ENCODE data around the gene RBFOX2. TPM values are rescaled to one million over a fixed set of nuclear protein-coding genes. Genes with fewer than 3 reads are reported as not detected.

Gene RBFOX2
- total RNA-seq, 2 experiments from 2014 or later = 54.3 to 78.7 TPM

- H3K9me2 ChIP-seq (ENCODE audit: insufficient read depth, low read length) = no peaks in the 10 kb centered on the region
- CTCF ChIA-PET (ENCODE audit: unreplicated experiment) = no interaction called here
- H3K79me2 ChIP-seq (ENCODE audit: insufficient read depth, low read depth, low read length) = peaks cover 14% of the 10 kb centered on the region
Observed at GRCh38 chr22:35997438-35997837, 31.2 kb downstream of the RBFOX2 start.

GRCh38 chr22:35996596-35996995, 32.0 kb downstream of the RBFOX2 start:
- BruUV-seq (replicated peaks) = no TSS peak
- intact Hi-C loops (cut with micrococcal nuclease; ENCODE audit: unreplicated experiment) = no loop called here
- H3K27ac ChIP-seq (ENCODE audit: low read depth, low read length, poor library complexity, severe bottlenecking) = no peak overlapping the region
- no peak for DNase-seq (ENCODE audit: low spot score)
- no peak overlapping the region for H2AFZ ChIP-seq (ENCODE audit: low read length)
- ChIA-PET POLR2A (interaction anchor here (0.7 to 0.8 kb wide), 3 partner anchors 30 to 34 kb away, joined by 3 to 4 read pairs (median 4); no protein-coding TSS in a partner anchor), CTCF (ENCODE audit: unreplicated experiment) (no interaction called here)
- TF ChIP-seq CTCF (conservative IDR thresholded peaks at IDR 0.05; ENCODE audit: low read length) (no peak), EZH2phosphoT487 (IDR thresholded peaks at IDR 0.05; ENCODE audit: borderline replicate concordance, low read depth, low read length) (no peak)
- H3K9me3 ChIP-seq (ENCODE audit: low read length) = no peaks in the 10 kb centered on the region
- peaks cover 2% of the 10 kb centered on the region for H3K4me1 ChIP-seq (ENCODE audit: insufficient read depth, low read length, poor library complexity, severe bottlenecking)
- H3K4me3 ChIP-seq (ENCODE audit: low read depth, low read length, poor library complexity, severe bottlenecking) = no peak overlapping the region
- no peaks in the 10 kb centered on the region for H3K9me2 ChIP-seq (ENCODE audit: insufficient read depth, low read length)
- H4K20me1 ChIP-seq (ENCODE audit: insufficient read depth, low read length) = no peaks in the 10 kb centered on the region
- no peak overlapping the region for H3K4me2 ChIP-seq (ENCODE audit: low read length)
- H3K36me3 ChIP-seq (ENCODE audit: insufficient read depth, low read length) = peaks cover 21% of the 10 kb centered on the region; the same call in 1 of the 2 replicates
- H3K79me2 ChIP-seq (ENCODE audit: insufficient read depth, low read depth, low read length) = peaks cover 14% of the 10 kb centered on the region

More at GRCh38 chr22:35997438-35997837, 31.2 kb downstream of the RBFOX2 start:
- Histone ChIP-seq H4K20me1 (ENCODE audit: insufficient read depth, low read length) (no peaks in the 10 kb centered on the region), H2AFZ (ENCODE audit: low read length) (no peak overlapping the region), H3K9me3 (ENCODE audit: low read length) (no peaks in the 10 kb centered on the region), H3K27ac (ENCODE audit: low read depth, low read length, poor library complexity, severe bottlenecking) (no peak overlapping the region), H3K4me1 (ENCODE audit: insufficient read depth, low read length, poor library complexity, severe bottlenecking) (peaks cover 2% of the 10 kb centered on the region), H3K36me3 (ENCODE audit: insufficient read depth, low read length) (peaks cover 21% of the 10 kb centered on the region; the same call in 1 of the 2 replicates), H3K4me2 (ENCODE audit: low read length) (no peak overlapping the region), H3K4me3 (ENCODE audit: low read depth, low read length, poor library complexity, severe bottlenecking) (no peak overlapping the region)
- no peak for TF ChIP-seq CTCF (conservative IDR thresholded peaks at IDR 0.05; ENCODE audit: low read length)
- TF ChIP-seq EZH2phosphoT487 (IDR thresholded peaks at IDR 0.05; ENCODE audit: borderline replicate concordance, low read depth, low read length) = no peak
- no peak for DNase-seq (ENCODE audit: low spot score)
- BruUV-seq (replicated peaks) = no TSS peak
- POLR2A ChIA-PET = no interaction called here
- intact Hi-C loops (cut with micrococcal nuclease; ENCODE audit: unreplicated experiment) = no loop called here

- H3K36me3 ChIP-seq (ENCODE audit: insufficient read depth, low read length) = peaks cover 26% of the 10 kb centered on the region; the same call in 1 of the 2 replicates
- ChIA-PET CTCF (ENCODE audit: unreplicated experiment) (no interaction called here), POLR2A (interaction anchor here (0.7 kb wide), 3 partner anchors 33 to 592 kb away, joined by 3 read pairs; no protein-coding TSS in a partner anchor)
- intact Hi-C loops (cut with micrococcal nuclease; ENCODE audit: unreplicated experiment) = no loop called here
- H3K4me2 ChIP-seq (ENCODE audit: low read length) = no peak overlapping the region
- H3K79me2 ChIP-seq (ENCODE audit: insufficient read depth, low read depth, low read length) = peaks cover 9% of the 10 kb centered on the region; the same call in 1 of the 2 replicates
- H4K20me1 ChIP-seq (ENCODE audit: insufficient read depth, low read length) = no peaks in the 10 kb centered on the region
- H3K4me1 ChIP-seq (ENCODE audit: insufficient read depth, low read length, poor library complexity, severe bottlenecking) = peaks cover 2% of the 10 kb centered on the region
- TF ChIP-seq EZH2phosphoT487 (IDR thresholded peaks at IDR 0.05; ENCODE audit: borderline replicate concordance, low read depth, low read length) (no peak), CTCF (conservative IDR thresholded peaks at IDR 0.05; ENCODE audit: low read length) (no peak)
- H2AFZ ChIP-seq (ENCODE audit: low read length) = no peak overlapping the region
- DNase-seq (ENCODE audit: low spot score) = no peak
- no peaks in the 10 kb centered on the region for H3K9me3 ChIP-seq (ENCODE audit: low read length)
- no TSS peak for BruUV-seq (replicated peaks)
- H3K9me2 ChIP-seq (ENCODE audit: insufficient read depth, low read length) = no peaks in the 10 kb centered on the region
- H3K27ac ChIP-seq (ENCODE audit: low read depth, low read length, poor library complexity, severe bottlenecking) = no peak overlapping the region
- H3K4me3 ChIP-seq (ENCODE audit: low read depth, low read length, poor library complexity, severe bottlenecking) = no peak overlapping the region
Observed at GRCh38 chr22:35995772-35996171, 32.9 kb downstream of the RBFOX2 start.

Measured in OCI-LY7 (cell line).